DND-41 (cell line): ENCODE data around the gene RUNX3.

Source experiments
- ATAC-seq: fragments of 200-7000 bp; cut with Tn5 transposase; 3 replicates; pipeline ENCODE4 v1.9.1; 2021; ENCODE audit warnings: low read depth; ENCODE audit not compliant: insufficient read depth
- DNase-seq: peaks from one replicate; pipeline ENCODE4 v3.0.0-alpha.2; 2020
- H2AFZ ChIP-seq: 2 replicates; pipeline ENCODE4 v1.6.0; 2012; ENCODE audit warnings: low read depth, low read length
- H3K27ac ChIP-seq: 2 replicates; pipeline ENCODE4 v1.5.1; 2012; ENCODE audit warnings: low read length, inconsistent platforms
- H3K27me3 ChIP-seq: fragments of 200-600 bp; sonication (generic); 2 replicates; pipeline ENCODE4 v1.6.0; 2012; ENCODE audit warnings: low read length, mild to moderate bottlenecking, inconsistent platforms; ENCODE audit not compliant: insufficient read depth, poor library complexity
- H3K36me3 ChIP-seq: 2 replicates; pipeline ENCODE4 v1.5.1; 2012; ENCODE audit warnings: low read length, inconsistent platforms; ENCODE audit not compliant: insufficient read depth
- H3K4me1 ChIP-seq: 2 replicates; pipeline ENCODE4 v1.5.1; 2012; ENCODE audit warnings: mild to moderate bottlenecking, low read length; ENCODE audit not compliant: insufficient read depth
- H3K4me2 ChIP-seq: 2 replicates; pipeline ENCODE4 v1.6.0; 2012; ENCODE audit warnings: mild to moderate bottlenecking, moderate library complexity, low read length, inconsistent platforms; ENCODE audit not compliant: insufficient read depth
- H3K4me3 ChIP-seq, 2 experiments: fragments of 200-600 bp in 1 of 2; shearing (Covaris generic) in 1 of 2; 2 replicates each; pipeline ENCODE4 v1.5.1; 2012 to 2016; ENCODE audit warnings: inconsistent platforms in 2 of 2, low read length in 2 of 2, mild to moderate bottlenecking in 2 of 2, low read depth in 1 of 2, moderate library complexity in 1 of 2
- H3K79me2 ChIP-seq: 2 replicates; pipeline ENCODE4 v1.6.0; 2012; ENCODE audit warnings: low read length, inconsistent platforms; ENCODE audit not compliant: insufficient read depth
- H3K9ac ChIP-seq: 2 replicates; pipeline ENCODE4 v1.6.0; 2012; ENCODE audit warnings: low read depth, mild to moderate bottlenecking, inconsistent platforms, low read length, moderate library complexity
- H3K9me3 ChIP-seq: 2 replicates; pipeline ENCODE4 v1.5.1; 2012; ENCODE audit warnings: low read length, moderate library complexity, mild to moderate bottlenecking, inconsistent platforms; ENCODE audit not compliant: insufficient read depth, severe bottlenecking
- H4K20me1 ChIP-seq: 2 replicates; pipeline ENCODE4 v1.6.0; 2012; ENCODE audit warnings: low read length; ENCODE audit not compliant: insufficient read depth
- CTCF ChIP-seq: IDR thresholded peaks from 2 replicates; pipeline ENCODE4 v1.5.1; 2012; ENCODE audit warnings: borderline replicate concordance, low read length, moderate library complexity, mild to moderate bottlenecking; ENCODE audit not compliant: poor library complexity, severe bottlenecking; ENCODE audit errors: extremely low read depth
- EZH2 ChIP-seq: IDR thresholded peaks from 3 replicates; pipeline ENCODE4 v1.6.1; 2012; ENCODE audit warnings: borderline replicate concordance, low read depth, mild to moderate bottlenecking, moderate library complexity, low read length, inconsistent platforms; ENCODE audit not compliant: severe bottlenecking

RUNX3 gene

GRCh38 chr1:24936684-24937083, 6.6 kb upstream of the RUNX3 start:
- no peak overlapping the region for H2AFZ ChIP-seq
- H3K9ac ChIP-seq: no peak overlapping the region; the same call in 1 of the 2 replicates

GRCh38 chr1:24935615-24936484, 5.8 kb upstream of the RUNX3 start:
- TF ChIP-seq EZH2: no peak
- no peak for TF ChIP-seq CTCF
- no peaks in the 10 kb centered on the region; the same call in 1 of the 2 replicates for H4K20me1 ChIP-seq

More at GRCh38 chr1:24936684-24937083, 6.6 kb upstream of the RUNX3 start:
- Histone ChIP-seq H3K4me2 (no peak overlapping the region), H3K27me3 (peaks cover 3% of the 10 kb centered on the region), H3K27ac (no peak overlapping the region), H3K4me3 (no peak overlapping the region), H3K36me3 (no peaks in the 10 kb centered on the region), H4K20me1 (no peaks in the 10 kb centered on the region; the same call in 1 of the 2 replicates), H3K79me2 (no peaks in the 10 kb centered on the region), H3K9me3 (no peaks in the 10 kb centered on the region), H3K4me1 (no peaks in the 10 kb centered on the region)
- ATAC-seq (no peak), DNase-seq (no peak)
- TF ChIP-seq EZH2: no peak
- TF ChIP-seq CTCF: no peak

GRCh38 chr1:24935196-24935526, 5.1 kb upstream of the RUNX3 start:
- DNase-seq (no peak), ATAC-seq (no peak)
- Histone ChIP-seq H3K27me3 (peaks cover 12% of the 10 kb centered on the region), H2AFZ (no peak overlapping the region), H3K36me3 (no peaks in the 10 kb centered on the region), H3K9ac (no peak overlapping the region), H4K20me1 (no peaks in the 10 kb centered on the region; the same call in 1 of the 2 replicates), H3K9me3 (no peaks in the 10 kb centered on the region), H3K4me3 (no peak overlapping the region), H3K79me2 (no peaks in the 10 kb centered on the region), H3K4me1 (peaks cover 11% of the 10 kb centered on the region), H3K27ac (no peak overlapping the region), H3K4me2 (no peak overlapping the region)
- no peak for TF ChIP-seq EZH2
- TF ChIP-seq CTCF: no peak

More at GRCh38 chr1:24935615-24936484, 5.8 kb upstream of the RUNX3 start:
- no peak overlapping the region for H3K27ac ChIP-seq
- DNase-seq (no peak), ATAC-seq (no peak)
- H2AFZ ChIP-seq: no peak overlapping the region
- peaks cover 6% of the 10 kb centered on the region for H3K27me3 ChIP-seq
- H3K4me3 ChIP-seq: no peak overlapping the region
- H3K9me3 ChIP-seq: no peaks in the 10 kb centered on the region
- H3K4me1 ChIP-seq: peaks cover 5% of the 10 kb centered on the region
- no peaks in the 10 kb centered on the region for H3K79me2 ChIP-seq
- no peaks in the 10 kb centered on the region for H3K36me3 ChIP-seq
- H3K4me2 ChIP-seq: no peak overlapping the region
- H3K9ac ChIP-seq: no peak overlapping the region
